Suprapubic skin (tissue), 4 donors: ENCODE measurements around the gene CHD9.

Source experiments
- EP300 ChIP-seq: sonication (generic); formaldehyde crosslinking; IDR thresholded peaks from one replicate; pipeline ENCODE4 v1.6.1; 2017; ENCODE audit warnings: antibody characterized with exemption
- POLR2AphosphoS5 ChIP-seq, 3 donors: sonication (generic); formaldehyde crosslinking; IDR thresholded peaks; one replicate each; pipeline ENCODE4 v1.6.1; 2017; ENCODE audit warnings: antibody characterized with exemption in 3 of 3
- TF ChIP-seq, protein P1 (sequence below), 2 donors: fragments of 200-600 bp in 1 of 2; fragments of 450-650 bp in 1 of 2; sonication (generic) in 1 of 2; IDR thresholded peaks; one replicate each; pipeline ENCODE4 v1.5.1; 2016 to 2019; ENCODE audit warnings: antibody characterized with exemption in 2 of 2, mild to moderate bottlenecking in 1 of 2, moderate library complexity in 1 of 2

DNA sequence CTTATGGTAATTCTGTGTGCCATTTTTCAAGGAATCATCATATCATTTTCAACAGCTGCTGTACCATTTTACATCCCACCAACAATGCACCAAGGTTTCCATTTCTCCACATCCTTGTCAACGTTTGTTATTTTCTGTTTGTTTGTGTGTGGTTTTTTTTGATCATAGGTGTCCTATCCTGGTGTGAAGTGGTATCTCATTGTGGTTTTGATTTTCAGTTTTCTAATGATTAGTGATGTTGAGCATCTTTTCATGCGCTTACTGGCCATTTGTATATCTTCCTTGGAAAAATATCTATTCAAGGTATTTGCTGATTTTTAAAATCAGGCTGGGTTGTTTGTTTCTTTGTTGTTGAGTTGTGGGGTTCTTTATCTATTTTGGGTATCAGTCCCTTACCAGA is 15.0 kb downstream of the CHD9 start:
- TF ChIP-seq, protein P1, sequence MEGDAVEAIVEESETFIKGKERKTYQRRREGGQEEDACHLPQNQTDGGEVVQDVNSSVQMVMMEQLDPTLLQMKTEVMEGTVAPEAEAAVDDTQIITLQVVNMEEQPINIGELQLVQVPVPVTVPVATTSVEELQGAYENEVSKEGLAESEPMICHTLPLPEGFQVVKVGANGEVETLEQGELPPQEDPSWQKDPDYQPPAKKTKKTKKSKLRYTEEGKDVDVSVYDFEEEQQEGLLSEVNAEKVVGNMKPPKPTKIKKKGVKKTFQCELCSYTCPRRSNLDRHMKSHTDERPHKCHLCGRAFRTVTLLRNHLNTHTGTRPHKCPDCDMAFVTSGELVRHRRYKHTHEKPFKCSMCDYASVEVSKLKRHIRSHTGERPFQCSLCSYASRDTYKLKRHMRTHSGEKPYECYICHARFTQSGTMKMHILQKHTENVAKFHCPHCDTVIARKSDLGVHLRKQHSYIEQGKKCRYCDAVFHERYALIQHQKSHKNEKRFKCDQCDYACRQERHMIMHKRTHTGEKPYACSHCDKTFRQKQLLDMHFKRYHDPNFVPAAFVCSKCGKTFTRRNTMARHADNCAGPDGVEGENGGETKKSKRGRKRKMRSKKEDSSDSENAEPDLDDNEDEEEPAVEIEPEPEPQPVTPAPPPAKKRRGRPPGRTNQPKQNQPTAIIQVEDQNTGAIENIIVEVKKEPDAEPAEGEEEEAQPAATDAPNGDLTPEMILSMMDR (IDR thresholded peaks at IDR 0.05) = no peak
- TF ChIP-seq EP300 (no peak), POLR2AphosphoS5 (IDR thresholded peaks at IDR 0.05) (no peak)
